GM19452 (cell line): ENCODE data around the gene B4GALNT4.
"Not testable (repeated sequence)": the region's sequence is repeated elsewhere in the genome, so short reads cannot be mapped to it uniquely, and the experiment has no call there.

Experiments
- ATAC-seq: cut with Tn5 transposase; IDR thresholded peaks from one replicate; pipeline ENCODE4 v1.9.1; 2021; ENCODE audit not compliant: unreplicated experiment

Gene B4GALNT4

DNA sequence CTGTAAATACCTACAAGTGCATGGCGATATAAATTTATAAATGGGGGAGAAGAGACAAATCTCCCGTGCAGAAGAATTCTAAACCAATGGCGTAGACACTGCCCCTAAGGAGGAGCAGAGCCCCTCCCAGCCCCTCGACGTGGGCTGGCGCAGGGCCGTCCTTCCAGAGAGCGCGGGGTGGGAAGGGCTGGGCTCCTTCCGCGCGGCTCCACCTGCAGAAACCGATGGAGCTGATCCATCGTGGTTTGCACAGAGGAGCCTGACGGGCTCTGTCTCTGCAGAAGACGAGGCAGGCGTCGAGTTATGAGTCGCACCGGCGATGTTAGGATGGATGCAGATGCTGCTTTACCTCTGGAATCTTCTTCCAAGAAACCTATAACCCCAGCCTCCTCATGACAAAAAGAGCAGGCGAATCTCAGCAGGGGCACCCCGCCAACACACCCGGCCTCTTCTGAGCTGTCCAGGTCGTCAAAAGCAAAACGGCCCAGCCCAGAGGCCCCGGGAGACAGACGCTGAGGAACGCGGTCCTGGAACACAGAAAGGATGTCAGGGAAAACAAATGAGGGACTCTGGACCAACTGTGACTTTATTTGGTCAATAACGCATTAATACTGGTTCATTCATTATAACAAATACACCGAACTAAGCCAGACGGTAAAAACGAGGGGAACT, 11.0 kb upstream of the B4GALNT4 start:
- no peak for ATAC-seq

DNA sequence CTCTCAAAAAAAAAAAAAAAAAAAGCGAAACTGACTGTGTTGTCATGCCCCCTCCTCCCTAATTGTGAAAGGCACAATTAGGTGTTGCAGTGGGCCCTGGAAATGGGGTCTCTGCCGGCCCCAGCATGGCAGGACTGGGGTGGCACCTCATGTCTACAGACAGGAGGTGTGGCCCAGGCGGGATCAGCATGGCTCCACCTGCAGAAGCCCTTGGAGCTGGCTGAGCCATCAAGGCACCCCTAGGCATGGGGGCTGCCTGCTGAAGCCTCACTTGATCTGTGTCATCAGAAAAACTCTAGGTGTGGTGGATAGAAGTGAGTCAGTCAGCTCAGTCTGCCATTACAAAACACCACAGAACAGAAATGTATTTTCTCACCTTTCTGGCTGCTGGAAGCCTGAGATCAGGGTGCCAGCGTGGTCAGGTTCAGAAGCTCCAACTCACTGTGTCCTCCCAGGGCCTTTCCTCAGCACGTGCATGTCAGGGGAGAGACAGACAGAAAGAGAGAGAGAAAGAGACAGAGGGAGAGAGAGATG, 10.1 kb upstream of the B4GALNT4 start:
- ATAC-seq: no peak

DNA sequence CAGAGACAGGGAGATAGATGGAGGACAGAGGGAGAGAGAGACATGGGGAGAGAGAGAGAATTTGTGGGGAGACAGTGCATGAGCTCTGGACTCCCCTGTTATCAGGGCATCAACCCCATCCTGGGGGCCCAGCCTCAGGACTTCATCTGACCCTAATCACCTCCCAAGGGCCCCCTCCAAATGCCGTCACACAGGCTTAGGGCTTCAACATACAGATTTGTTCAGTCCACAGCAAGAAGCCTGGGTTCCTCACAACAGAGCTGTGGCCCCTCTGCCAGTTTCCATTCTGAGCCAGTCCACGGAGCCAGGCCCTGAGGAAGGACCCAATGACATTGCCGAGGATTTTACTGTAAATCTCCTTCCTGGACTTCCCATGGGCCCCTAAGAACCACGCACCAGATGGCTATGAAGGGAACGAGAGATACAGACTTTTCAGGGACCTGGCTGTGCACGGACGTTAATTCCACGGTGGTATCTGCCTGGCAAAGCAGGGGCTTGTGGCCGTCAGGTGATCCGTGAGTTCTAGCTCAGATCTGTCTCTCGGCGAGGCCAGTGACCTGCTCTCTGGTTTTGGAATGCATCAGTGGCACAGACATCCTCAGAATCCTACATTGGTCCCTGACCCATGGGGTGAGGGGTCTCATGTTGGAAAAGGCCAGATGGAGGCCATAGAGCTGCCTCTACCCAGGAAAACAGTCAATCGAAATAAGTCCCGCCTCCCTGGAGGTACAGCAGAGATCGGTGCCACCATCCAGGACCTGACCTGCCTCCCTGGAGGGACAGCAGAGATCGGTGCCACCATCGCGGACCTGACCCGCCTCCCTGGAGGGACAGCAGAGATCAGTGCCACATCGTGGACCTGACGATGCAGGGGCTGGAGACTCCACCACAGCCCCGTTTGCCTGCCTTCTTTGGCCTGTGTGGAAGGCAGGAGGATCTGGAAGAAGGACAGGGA, 8.7 kb upstream of the B4GALNT4 start:
- ATAC-seq: no peak

DNA sequence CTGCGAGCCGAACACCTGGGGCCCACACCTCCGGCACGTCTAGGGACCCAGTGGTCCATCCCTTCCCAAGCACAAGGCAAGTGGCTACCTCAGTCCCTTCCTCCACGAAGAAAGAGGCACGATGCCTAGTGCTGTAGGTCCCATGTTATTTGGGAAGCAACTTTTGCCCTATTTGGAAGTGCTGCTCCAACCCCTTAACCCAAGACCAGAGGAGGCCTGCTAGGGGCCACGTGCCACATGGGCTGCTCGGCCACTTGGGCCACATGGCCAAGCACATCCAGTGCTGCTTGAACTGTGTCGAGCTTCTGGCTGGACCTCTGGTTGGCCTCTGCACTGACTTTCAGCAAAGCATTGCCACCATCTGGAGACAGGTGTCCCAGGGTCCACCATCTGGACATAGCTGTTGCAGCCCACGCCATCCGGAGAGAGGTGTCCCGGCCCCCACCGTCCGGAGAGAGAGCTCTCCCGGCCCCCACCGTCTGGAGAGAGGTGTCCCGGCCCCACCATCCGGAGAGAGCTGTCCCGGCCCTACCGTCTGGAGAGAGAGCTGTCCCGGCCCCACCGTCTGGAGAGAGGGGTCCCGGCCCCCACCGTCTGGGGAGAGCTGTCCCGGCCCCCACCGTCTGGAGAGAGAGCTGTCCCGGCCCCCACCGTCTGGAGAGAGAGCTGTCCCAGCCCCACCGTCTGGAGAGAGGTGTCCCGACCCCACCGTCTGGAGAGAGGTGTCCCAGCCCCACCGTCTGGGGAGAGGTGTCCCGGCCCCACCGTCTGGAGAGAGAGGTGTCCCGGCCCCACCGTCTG, 6.5 kb upstream of the B4GALNT4 start:
- no peak for ATAC-seq

DNA sequence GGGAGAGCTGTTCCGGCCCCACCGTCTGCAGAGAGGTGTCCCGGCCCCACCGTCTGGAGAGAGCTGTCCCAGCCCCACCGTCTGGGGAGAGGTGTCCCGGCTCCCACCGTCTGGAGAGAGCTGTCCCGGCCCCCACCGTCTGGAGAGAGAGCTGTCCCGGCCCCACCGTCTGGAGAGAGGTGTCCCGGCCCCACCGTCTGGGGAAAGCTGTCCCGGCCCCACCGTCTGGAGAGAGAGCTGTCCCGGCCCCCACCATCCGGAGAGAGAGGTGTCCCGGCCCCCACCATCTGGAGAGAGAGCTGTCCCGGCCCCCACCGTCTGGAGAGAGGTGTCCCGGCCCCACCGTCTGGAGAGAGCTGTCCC, 5.9 kb upstream of the B4GALNT4 start:
- not testable (repeated sequence) for ATAC-seq

DNA sequence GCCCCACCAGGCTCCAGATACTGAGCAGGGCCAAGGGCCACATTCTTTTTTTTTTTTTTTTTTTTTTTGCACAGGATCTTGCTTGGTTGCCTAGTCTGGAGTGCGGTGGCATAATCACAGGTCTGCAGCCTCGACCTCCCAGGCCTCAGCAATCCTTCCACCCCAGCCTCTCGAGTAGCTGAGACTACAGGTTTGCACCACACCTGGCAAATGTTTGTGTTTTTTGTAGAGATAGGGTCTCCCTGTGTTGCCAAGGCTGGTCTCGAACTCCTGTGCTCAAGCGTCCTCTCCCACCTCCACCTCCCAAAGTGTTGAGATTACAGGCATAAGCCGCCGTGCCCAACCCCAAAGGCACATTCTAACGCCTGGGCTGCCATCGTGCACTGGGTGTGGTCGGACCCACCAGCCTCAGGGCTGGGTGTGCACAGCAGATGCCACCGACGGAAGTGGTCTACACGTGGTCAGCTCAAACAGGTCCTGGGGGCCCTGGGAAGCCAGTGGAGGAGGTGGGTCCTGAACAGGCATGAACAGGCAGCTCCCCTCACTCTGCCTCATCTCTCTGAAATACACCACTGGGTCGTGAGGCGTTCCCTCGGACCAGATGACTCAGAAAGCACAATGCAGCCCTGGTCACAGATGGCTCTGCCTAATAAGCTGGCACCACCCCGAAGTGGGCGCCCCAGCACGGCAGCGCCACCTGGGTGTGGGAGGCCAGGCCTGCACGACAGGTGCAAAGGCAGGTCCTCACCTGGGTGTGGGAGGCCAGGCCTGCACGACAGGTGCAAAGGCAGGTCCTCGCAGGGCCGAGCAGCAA, 5.1 kb upstream of the B4GALNT4 start:
- ATAC-seq: no peak

DNA sequence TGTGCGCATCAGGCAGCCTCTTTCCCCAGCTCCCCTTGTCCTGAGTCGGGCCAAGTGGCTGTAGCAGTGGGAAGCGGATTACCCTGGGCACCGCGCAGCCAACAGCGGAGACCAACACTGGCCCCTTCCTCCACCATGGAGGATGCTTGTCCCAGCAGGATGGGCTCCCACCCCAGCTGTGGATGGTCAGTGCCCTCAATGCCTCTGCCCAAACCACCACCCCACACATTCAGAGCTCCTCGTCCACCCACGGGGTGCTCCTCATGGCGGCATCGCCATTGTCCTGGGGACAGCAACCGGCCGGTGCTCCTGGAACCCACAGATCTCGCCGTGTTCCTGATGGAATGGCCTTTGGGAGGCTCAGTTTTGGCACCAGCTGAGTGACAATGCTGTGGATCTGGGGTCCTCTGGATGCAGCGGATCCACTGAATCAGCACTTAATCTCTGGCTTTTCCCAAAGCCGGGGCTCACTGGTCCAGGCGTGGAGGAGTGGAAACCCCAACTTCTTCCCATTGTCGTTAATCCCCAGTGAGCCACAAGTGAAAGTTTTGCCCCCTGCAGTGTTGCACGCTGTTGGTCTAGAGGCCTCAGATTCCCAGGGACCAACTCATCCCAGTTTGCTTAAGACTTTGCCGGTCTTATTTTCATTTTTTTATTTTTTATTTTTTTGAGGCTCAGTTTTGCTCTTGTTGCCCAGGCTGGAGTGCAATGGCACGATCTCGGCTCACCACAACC, 4.1 kb upstream of the B4GALNT4 start:
- no peak for ATAC-seq

DNA sequence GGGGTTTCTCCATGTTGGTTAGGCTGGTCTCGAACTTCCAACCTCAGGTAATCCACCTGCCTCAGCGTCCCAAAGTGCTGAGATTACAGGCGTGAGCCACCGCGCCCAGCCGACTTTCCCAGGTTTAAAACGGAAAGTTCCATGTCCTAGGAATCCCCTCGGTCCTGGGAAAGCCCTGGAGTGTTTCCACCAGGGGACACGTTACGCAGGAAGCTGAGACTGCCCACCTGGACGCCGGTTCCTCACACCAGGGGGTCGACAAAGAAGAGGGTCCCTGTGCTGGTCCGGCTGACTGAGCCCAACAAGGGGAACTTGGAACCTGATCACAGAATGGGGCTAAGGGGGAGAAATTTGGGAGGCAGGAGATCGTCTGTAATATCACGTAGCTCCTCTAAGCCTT, 3.5 kb upstream of the B4GALNT4 start:
- ATAC-seq: no peak

DNA sequence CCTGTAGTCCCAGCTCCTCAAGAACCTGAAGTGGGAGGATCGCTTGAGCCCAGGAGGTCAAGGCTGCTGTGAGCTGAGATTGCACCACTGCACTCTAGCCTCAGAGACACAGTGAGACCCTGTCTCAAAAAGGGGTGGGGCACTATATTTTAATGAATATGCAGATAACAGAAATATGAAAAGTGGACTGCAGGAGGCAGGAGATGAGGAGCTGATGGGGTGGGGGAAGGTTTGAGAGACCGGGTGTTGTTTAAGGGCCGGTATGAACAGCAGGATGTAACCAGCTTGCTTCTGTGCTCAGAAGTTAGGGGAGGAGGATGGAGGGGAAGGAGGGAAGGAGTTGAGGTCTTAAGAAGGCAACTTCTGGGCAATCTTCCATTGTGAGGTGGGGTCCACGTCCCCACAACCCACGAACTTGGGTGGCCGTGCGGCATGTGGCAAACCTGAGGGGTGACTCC, 1.3 kb upstream of the B4GALNT4 start:
- no peak for ATAC-seq

DNA sequence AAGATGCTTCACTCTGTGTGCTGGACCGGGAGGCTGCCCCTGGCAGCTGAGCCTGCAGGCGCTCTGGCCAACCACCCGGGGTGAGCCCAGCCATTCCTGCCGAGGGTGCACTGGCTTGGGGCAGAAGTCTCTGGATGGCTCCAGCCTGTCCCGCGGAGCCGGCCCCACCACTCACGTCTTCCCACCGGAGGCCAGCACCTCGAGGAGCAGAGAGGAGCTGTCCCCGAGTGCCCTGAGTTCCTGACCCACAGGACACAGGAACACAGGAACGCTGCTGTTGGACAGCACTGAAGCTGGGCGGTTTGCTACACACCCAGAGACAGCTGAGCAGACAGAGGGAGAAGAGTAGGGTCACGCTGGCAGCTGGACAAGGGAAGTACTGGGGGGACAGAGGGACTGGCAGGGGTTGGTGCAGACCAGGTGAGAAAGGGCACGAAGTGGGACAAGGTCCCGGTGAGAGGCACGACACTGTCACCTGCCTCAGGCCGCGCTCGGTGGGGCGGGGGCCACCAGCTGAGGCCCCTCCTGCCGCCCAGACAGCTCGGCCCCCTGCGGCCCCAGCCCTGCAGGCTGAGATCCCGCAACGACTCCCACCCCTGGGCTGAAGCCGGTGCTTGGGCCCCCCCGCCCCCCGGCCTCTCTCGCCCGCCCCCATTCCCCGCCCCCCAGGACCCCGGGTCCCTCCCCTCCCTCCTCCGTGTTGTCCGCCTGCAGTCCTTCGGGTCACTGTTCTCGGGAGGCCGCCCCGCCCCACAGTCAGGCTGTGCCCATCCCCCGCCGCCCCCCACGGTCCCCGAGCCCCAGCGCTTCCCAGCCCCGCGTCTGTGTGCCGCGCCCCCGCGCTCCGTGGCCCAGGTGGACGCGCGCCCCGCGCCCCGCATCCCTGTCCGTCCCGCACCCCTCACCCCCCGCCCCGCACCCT, 624 bp upstream of the B4GALNT4 start:
- ATAC-seq: no peak

DNA sequence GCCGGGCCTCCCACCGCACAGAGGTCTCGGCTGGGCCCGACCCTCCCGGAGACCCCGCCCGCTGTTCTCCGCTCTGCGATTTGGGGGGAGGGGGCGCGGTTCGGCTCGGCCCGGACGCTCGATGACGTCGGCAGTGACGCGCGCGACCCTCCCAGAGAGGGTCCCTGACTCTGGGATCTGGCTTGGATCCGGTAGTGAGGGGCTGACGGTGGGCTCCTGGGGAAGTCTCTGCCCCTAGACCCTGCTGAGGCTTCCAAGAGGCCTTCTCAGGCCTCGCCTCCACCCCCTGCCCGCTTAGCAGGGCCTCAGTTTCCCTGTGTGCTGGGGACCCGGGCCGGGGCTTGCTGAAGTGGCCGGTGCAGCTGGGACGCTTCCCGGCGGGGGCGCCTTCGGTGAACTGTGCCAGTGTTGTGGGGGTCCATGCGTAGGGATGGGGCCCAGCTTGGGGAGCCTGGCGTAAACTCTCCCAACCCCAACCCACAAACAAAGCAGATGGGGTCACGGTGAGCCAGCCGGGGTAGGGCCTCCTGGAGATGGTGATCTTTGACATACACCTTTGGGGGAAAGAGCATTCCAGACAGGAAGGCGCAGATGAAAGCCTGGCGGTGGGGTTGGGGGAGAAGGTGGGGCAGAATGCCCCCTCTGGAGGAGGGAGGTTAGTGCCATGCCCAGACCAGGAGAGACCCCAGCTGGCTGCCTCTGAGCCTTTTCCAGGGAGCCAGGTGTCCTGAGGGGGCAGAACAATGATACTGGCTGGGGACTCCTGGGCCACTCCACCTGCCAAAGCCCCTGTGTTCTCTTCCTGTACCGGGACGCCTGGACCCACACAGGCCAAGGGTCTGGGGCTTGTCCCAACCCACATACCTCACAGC, 1.0 kb downstream of the B4GALNT4 start:
- no peak for ATAC-seq

DNA sequence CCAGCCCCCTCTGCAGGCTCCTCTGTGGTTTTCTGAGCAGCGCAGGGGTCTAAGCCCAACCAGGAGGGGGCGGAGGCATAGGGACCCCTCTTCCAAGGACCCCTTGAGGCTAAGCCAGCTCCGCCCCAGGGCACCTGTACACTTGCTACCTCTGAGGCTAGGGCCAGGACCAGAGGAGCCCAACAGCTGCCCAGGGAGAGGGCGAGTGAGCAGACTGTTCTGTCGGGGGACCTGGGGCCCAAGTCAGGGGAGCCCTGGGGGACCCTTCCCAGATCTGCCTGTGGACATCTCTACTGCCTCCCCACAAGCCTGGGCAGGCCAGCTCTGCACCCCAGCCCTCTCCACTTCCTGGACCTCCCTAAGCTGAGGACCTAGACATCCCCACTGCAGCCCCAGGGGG, 1.8 kb downstream of the B4GALNT4 start:
- no peak for ATAC-seq

DNA sequence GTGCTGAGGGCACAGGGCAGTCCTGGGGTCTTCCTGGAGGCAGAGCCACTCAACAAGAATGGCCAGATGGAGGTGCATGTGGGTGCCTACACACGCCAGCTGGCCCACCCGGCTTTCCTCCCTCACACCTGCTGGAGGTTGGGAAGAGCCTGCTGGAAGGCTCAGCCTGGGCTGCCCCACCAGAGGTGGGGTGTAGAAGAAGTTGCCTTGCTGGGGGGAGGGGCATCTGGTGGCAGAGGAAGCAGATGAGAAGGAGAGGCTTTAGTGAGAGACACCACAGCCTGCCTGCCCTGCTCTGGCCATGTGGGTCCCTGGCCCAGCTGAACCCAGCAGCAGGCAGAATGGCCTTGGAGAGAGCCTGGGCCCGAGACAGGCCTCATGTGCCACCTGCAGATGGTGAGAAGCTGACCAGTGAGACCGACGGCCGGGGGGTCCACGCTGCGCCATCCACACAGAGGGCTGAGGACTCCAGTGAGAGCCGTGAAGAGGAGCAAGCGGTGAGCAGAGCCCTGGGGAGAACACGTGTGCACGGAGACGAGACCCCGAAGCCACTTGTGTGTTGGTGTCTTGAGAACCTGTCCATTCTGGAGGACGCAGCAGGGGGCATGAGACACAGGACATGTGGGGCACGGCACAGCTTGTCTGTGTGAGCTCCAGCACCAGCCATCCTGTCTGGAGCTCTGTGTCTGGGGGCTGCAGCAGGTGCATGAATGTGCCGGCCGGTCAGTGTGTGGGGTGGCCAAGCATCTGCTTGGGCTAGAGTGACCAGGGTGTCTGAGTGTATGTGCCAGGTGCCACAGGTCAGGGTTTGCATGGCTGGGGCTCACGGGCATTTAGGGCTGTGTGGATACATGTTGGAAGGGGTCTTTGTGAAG, 2.7 kb downstream of the B4GALNT4 start:
- no peak for ATAC-seq

DNA sequence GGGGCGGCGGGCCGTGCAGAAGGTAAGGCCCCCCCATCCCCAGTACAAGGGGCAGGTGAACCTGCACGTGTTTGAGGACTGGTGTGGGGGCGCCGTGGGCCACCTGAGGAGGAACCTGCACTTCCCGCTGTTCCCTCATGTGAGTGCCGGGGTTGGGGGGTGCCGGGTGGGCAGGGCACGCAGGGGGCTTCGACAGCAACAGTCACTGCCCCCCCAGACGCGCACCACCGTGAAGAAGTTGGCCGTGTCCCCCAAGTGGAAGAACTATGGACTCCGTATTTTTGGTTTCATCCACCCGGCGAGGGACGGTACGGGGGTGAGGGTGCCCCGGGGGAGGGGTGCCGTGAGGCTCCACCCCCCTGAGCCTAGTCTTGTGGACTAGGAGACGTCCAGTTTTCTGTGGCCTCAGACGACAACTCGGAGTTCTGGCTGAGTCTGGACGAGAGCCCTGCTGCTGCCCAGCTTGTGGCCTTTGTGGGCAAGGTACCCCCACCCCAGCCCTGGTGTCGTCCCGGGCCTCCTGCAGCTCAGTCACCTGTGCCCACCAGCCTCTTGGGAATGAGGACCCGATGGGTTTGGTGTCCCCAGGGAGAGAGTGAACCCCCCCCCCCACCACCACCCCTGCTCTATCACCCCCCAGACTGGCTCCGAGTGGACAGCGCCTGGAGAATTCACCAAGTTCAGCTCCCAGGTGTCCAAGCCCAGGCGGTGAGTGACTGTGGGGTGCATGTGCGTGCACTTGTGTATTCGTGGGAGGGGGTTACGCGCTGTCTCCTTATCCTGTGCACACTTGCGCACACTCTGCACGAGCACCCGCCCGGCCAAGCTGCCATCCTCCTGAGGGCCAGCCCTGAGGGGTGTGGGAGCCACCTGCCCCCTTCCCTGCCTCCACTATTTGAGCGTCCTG, 3.8 kb downstream of the B4GALNT4 start:
- no peak for ATAC-seq

DNA sequence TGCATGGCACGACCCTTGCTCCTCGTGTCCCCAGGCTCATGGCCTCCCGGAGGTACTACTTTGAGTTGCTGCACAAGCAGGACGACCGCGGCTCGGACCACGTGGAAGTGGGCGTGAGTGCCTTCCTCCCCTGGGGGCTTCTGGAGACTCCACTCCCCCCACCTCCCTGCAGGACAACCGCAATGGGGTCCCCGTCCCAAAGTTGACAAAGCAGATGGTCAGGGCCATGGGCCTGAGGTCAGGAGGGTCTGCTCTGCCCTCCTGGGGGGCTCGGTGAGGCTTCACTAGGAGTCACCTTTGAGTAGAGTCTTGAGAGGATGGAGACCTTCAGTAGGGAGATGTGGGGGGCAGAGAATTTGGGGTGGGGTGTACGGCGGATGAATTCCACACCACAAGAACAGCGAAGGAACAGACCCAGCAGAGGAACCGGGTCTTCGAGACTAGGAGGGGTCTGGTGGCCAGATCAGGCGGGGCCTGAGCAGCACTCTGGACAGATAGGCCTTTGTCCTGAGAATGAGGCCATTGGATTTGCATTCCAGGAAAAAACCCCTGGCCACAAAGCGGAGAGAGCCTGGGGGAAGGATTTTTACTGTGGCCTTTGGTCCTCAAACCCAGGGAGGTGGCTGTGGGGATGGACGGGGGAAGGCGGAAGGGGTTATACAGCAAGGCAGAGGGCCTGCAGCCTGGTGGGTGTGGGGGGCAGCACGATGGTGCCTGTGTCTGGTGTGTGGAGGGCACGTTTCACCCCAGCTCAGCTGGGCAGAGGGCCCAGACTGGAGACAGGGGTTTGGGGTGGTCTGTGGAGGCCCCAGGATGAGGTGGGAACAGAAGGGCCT, 4.6 kb downstream of the B4GALNT4 start:
- ATAC-seq: no peak
